Hematopoietic multipotent progenitor cell treated with erythropoietin and hydrocortisone succinate and interleukin-3 and kit ligand, for 4 days (in vitro differentiated cells): ENCODE measurements around the gene CASP7.
A peak's percentile ranks its signal among the peaks of the same experiment; 100 is the strongest.
"Not testable (repeated sequence)": the region's sequence is repeated elsewhere in the genome, so short reads cannot be mapped to it uniquely, and the experiment has no call there.

Experiments
- DNase-seq: peaks from one replicate; pipeline ENCODE4 v3.0.0-alpha.2; 2015

CASP7 gene

GRCh38 chr10:113762083-113762482 lies 82.4 kb downstream of the CASP7 start:
- DNase-seq, result no peak

- no peak for DNase-seq
Measured at GRCh38 chr10:113764582-113764981, 84.9 kb downstream of the CASP7 start.

GRCh38 chr10:113765910-113766309 lies 86.2 kb downstream of the CASP7 start:
- no peak for DNase-seq

- DNase-seq, result no peak
Measured at GRCh38 chr10:113767222-113767621, 87.5 kb downstream of the CASP7 start.

- no peak for DNase-seq
Measured at GRCh38 chr10:113770346-113770745, 90.6 kb downstream of the CASP7 start.

- not testable (repeated sequence) for DNase-seq
Measured at GRCh38 chr10:113771131-113771530, 91.4 kb downstream of the CASP7 start.

GRCh38 chr10:113775686-113776294 lies 96.1 kb downstream of the CASP7 start:
- DNase-seq, result peak; percentile 83

GRCh38 chr10:113776553-113776952 lies 96.8 kb downstream of the CASP7 start:
- no peak for DNase-seq
